ENCODE measurements around the gene YTHDC1.

DNA sequence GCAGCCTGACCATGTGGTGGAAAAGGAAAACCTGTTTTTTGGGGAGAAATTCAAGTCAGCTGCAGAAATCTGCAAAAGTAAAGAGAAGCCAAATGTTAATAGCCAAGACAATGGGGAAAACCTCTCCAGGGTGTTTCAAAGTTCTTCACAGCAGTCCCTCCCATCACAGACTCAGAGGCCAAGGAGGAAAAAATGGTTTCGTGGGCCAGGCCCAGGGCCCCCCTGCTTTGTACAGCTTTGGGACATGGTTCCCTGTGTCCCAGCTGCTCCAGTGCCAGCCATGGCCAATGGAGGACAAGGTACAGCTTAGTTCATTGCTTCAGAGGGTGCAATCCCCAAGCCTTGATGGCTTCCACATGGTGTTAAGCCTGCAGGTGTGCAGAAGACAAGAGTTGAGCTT is 15.2 kb upstream of the YTHDC1 start:
- TF ChIP-seq SMC3 (conservative IDR thresholded peaks at IDR 0.05; ENCODE audit: poor library complexity), result no peak
- no peak for TF ChIP-seq POLR2AphosphoS5 (IDR thresholded peaks at IDR 0.05)
- TF ChIP-seq, protein P1, sequence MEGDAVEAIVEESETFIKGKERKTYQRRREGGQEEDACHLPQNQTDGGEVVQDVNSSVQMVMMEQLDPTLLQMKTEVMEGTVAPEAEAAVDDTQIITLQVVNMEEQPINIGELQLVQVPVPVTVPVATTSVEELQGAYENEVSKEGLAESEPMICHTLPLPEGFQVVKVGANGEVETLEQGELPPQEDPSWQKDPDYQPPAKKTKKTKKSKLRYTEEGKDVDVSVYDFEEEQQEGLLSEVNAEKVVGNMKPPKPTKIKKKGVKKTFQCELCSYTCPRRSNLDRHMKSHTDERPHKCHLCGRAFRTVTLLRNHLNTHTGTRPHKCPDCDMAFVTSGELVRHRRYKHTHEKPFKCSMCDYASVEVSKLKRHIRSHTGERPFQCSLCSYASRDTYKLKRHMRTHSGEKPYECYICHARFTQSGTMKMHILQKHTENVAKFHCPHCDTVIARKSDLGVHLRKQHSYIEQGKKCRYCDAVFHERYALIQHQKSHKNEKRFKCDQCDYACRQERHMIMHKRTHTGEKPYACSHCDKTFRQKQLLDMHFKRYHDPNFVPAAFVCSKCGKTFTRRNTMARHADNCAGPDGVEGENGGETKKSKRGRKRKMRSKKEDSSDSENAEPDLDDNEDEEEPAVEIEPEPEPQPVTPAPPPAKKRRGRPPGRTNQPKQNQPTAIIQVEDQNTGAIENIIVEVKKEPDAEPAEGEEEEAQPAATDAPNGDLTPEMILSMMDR (IDR thresholded peaks at IDR 0.05; ENCODE audit: poor library complexity, severe bottlenecking), result no peak
- TF ChIP-seq EP300 (conservative IDR thresholded peaks at IDR 0.05; ENCODE audit: poor library complexity, severe bottlenecking), result no peak
- no peak for TF ChIP-seq MXI1 (conservative IDR thresholded peaks at IDR 0.05; ENCODE audit: poor library complexity, severe bottlenecking)

Measured in neural cell (in vitro differentiated cells).